Ascending aorta (tissue), 2 donors: ENCODE measurements around the gene POU6F1. TPM values are rescaled to one million over a fixed set of nuclear protein-coding genes. Genes with fewer than 3 reads are reported as not detected.

ENCODE experiments used
- DNase-seq, 2 donors: peaks; one replicate each; pipeline ENCODE4 v3.0.0-alpha.2; 2019; ENCODE audit warnings: low spot score in 2 of 2
- H3K27ac ChIP-seq, 2 donors: fragments of 200-600 bp; sonication (generic); one replicate each; pipeline ENCODE4 v1.5.1; 2016 to 2017; ENCODE audit warnings: mild to moderate bottlenecking in 1 of 2
- H3K27me3 ChIP-seq: fragments of 200-600 bp; sonication (generic); one replicate; pipeline ENCODE4 v1.5.1; 2017
- H3K36me3 ChIP-seq, 2 donors: fragments of 200-600 bp; sonication (generic); one replicate each; pipeline ENCODE4 v1.5.1; 2016
- H3K4me1 ChIP-seq, 2 donors: fragments of 200-600 bp; sonication (generic); one replicate each; pipeline ENCODE4 v1.5.1; 2016 to 2017; ENCODE audit warnings: mild to moderate bottlenecking in 1 of 2
- H3K4me3 ChIP-seq, 2 donors: fragments of 200-600 bp; sonication (generic); one replicate each; pipeline ENCODE4 v1.5.1; 2016 to 2017; ENCODE audit warnings: mild to moderate bottlenecking in 1 of 2
- H3K9me3 ChIP-seq, 2 donors: fragments of 200-600 bp; sonication (generic); one replicate each; pipeline ENCODE4 v1.5.1; 2016
- intact Hi-C: fragments of 100-400 bp; cut with DNase I; formaldehyde crosslinking; loops from one replicate; pipeline ENCODE4 v1.15.1; 2023
- total RNA-seq: library from RNA; depleted of rRNA; stranded (reverse); fragments of >200 nt; gene quantifications from one replicate; pipeline ENCODE4 v1.1.0, GENCODE V29; 2016
- TF ChIP-seq, protein P1 (sequence below), 3 experiments: fragments of 200-600 bp in 2 of 3; fragments of 450-650 bp in 1 of 3; sonication (generic) in 2 of 3; IDR thresholded peaks; one replicate each; pipeline ENCODE4 v1.5.1; 2016 to 2019; ENCODE audit warnings: antibody characterized with exemption in 3 of 3, mild to moderate bottlenecking in 1 of 3, moderate library complexity in 1 of 3

POU6F1 gene
- total RNA-seq, 1 donor from 2014 or later: 24.7 TPM

DNA sequence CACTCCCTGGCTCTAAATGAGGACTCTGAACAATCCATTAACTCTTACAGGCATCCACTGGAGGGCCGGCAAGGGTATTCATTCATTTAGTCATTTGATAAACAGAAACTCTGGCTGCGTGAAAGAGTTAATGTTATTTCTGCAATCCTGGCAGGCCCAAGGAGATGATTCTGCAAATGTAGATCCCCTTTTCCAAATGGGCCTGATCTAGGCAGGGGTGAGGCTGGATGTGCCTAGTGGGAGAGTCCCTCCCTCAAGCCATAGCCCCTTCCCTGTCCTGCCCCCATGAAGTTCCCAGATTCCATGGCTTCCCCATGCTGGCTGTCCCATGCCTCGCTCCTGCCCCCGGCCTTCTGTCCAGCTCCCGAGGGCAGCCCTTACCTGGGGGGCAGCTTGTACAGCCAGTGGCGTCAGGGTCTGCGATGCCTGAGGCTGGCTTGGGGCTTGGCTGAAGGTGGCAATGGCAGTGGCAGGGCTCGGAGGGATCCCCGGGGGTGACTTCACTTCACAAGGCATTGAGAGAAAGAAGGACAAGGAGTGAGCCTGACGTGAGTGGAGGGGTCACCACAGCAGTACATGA is 18.4 kb downstream of the POU6F1 start:
- TF ChIP-seq, protein P1, sequence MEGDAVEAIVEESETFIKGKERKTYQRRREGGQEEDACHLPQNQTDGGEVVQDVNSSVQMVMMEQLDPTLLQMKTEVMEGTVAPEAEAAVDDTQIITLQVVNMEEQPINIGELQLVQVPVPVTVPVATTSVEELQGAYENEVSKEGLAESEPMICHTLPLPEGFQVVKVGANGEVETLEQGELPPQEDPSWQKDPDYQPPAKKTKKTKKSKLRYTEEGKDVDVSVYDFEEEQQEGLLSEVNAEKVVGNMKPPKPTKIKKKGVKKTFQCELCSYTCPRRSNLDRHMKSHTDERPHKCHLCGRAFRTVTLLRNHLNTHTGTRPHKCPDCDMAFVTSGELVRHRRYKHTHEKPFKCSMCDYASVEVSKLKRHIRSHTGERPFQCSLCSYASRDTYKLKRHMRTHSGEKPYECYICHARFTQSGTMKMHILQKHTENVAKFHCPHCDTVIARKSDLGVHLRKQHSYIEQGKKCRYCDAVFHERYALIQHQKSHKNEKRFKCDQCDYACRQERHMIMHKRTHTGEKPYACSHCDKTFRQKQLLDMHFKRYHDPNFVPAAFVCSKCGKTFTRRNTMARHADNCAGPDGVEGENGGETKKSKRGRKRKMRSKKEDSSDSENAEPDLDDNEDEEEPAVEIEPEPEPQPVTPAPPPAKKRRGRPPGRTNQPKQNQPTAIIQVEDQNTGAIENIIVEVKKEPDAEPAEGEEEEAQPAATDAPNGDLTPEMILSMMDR (IDR thresholded peaks at IDR 0.05): no peak
- peaks cover 8 to 39% of the 10 kb centered on the region in 2 donors for H3K36me3 ChIP-seq
- no peak overlapping the region for H3K4me3 ChIP-seq
- DNase-seq: no peak
- no peaks in the 10 kb centered on the region for H3K9me3 ChIP-seq
- intact Hi-C loops: no loop called here
- H3K27ac ChIP-seq: no peak overlapping the region
- no peaks in the 10 kb centered on the region for H3K4me1 ChIP-seq
- no peaks in the 10 kb centered on the region for H3K27me3 ChIP-seq

DNA sequence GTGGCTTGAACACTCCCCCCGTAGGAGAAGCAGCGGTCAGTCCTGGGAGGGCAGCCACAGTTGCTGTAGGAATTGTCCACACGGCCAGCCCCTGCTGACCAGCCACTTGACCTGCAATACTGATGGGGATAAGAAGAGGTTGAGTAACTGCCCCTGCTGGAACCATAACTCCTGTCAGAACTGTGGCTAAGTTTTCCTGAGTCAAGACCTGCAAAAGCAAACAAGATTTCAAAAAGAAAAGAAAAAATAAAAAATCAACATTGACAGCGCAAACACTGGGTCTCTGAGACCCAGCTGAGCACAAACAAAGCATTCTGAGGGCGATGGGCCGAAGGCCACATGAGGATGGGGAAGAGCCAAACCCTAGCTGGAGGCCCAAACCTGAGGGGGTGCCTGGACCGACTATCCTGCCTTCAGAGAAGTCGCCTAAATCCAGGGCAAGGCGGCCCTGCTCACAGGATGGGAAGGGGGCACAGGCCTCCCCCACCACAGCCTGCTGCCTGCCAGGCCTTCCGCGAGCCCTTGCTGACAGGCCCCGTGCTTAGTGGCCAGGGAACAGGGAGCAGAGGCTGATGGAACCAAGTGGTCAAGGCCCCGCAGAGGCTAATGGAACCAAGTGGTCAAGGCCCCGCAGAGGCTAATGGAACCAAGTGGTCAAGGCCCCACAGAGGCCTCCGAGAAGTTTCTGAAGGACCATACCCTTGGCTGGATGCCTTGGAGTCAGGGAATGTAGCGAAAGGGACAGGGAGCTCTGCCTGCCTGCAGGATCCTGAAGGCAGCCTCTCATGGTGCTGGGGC is 19.1 kb downstream of the POU6F1 start:
- H3K4me1 ChIP-seq: no peaks in the 10 kb centered on the region
- H3K9me3 ChIP-seq: no peaks in the 10 kb centered on the region
- intact Hi-C loops: no loop called here
- peaks cover 8 to 36% of the 10 kb centered on the region in 2 donors for H3K36me3 ChIP-seq
- no peak overlapping the region for H3K27ac ChIP-seq
- no peaks in the 10 kb centered on the region for H3K27me3 ChIP-seq
- no peak overlapping the region for H3K4me3 ChIP-seq
- TF ChIP-seq, protein P1 (IDR thresholded peaks at IDR 0.05): no peak
- no peak for DNase-seq

DNA sequence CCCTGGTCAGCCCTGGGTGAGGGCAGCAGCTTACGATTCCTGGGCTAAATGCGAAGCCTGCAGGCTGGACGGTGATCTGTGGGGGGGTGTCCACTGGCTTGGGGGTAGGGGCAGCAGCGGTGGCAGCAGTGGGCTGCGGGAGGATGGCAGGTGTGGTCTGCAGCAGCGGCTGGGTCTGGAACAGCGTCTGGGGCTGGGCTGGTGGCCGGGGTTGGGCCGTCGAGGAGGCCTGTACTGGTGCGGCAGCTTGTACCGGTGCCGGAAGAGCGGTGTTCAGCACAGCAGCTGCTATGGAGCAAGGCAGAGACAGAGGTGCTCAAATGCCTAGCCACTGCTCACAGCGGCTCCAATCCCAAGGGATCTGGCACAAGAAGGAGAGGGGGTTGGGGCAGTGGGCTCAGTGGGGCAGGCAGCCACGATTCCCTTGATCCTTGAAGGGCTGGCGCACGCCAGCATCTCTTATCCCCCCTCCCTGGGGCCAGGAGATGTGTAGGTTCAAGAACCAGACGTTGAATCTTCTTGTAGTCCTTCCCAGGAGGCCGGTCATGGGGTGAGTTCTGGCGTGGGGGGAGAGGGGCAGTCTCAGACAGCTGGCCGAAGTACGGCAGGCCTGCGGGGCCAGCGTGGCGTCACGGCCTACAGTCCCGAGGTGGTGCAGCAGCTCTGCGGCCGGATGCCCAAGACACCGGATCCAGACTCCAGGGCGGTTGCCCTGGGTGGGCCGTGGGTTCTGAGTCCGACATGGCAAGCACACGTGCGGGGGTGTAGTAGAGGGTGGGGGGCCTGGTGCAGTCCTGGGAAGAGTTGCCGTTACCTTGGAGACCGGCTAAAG is 19.9 kb downstream of the POU6F1 start:
- Histone ChIP-seq H3K4me3 (no peak overlapping the region), H3K9me3 (no peaks in the 10 kb centered on the region), H3K36me3 (peaks cover 8 to 34% of the 10 kb centered on the region in 2 donors), H3K27me3 (no peaks in the 10 kb centered on the region), H3K4me1 (no peaks in the 10 kb centered on the region), H3K27ac (no peak overlapping the region)
- intact Hi-C loops: no loop called here
- DNase-seq: no peak
- TF ChIP-seq, protein P1 (IDR thresholded peaks at IDR 0.05): no peak

DNA sequence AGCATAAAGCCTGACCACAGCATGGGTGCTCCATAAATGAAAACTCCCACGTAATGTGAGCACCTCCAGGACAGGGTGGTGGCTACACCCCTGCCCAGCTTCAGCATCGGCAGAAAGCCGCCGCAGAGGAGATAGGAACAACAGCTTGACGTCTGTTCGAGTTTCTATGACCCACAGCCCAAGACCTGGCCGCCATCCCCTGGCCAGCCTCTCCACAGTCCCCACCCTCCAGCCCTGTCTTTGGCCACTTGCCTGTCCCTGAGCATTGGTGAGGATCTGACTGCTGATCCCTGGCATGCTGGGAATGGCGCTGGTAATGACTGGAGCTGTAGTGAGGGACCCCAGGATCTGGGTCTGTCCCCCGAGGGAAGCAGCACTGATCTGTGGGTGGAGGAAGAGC is 21.3 kb downstream of the POU6F1 start:
- Histone ChIP-seq H3K9me3 (no peaks in the 10 kb centered on the region), H3K4me3 (no peak overlapping the region), H3K27ac (no peak overlapping the region), H3K27me3 (no peaks in the 10 kb centered on the region), H3K36me3 (peaks cover 12 to 37% of the 10 kb centered on the region in 2 donors), H3K4me1 (no peaks in the 10 kb centered on the region)
- intact Hi-C loops: no loop called here
- DNase-seq: no peak
- TF ChIP-seq, protein P1 (IDR thresholded peaks at IDR 0.05): no peak

DNA sequence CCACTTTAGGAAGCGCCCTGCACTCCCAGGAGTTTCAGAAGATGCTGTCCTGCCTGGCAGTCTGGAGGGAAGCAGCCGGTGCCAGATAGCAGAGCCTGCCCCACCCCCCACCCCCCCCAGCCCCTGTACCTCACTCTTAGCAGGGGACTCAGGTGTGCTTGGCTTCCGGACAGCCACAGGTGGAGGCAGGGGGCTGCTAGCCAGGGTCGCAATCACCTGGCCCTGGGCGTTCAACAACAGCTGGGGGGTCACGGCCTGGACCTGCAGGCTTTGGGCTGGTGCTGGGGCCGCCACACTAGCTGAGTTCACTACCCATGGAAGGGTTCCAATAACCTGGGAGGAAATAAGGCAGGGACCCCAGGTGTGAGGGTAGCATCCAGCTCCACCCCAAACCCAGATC is 22.0 kb downstream of the POU6F1 start:
- TF ChIP-seq, protein P1 (IDR thresholded peaks at IDR 0.05): no peak
- Histone ChIP-seq H3K4me3 (no peak overlapping the region), H3K27ac (no peak overlapping the region), H3K9me3 (no peaks in the 10 kb centered on the region), H3K27me3 (no peaks in the 10 kb centered on the region), H3K4me1 (no peaks in the 10 kb centered on the region), H3K36me3 (peaks cover 12 to 44% of the 10 kb centered on the region in 2 donors)
- intact Hi-C loops: no loop called here
- DNase-seq: no peak
